GM04503 (cell line): ENCODE measurements around the gene STRN4.
"Not testable (repeated sequence)": the region's sequence is repeated elsewhere in the genome, so short reads cannot be mapped to it uniquely, and the experiment has no call there.

Experiments used
- DNase-seq: peaks from one replicate; pipeline ENCODE4 v3.0.0-alpha.2; 2012; ENCODE audit warnings: low read depth

STRN4 gene

GRCh38 chr19:46746281-46747057, at the start of gene STRN4:
STRN4 (minus strand) TSS chr19:46746450; CDS start chr19:46746430, 20 bp downstream.
- no peak for DNase-seq

- no peak for DNase-seq
Observed at GRCh38 chr19:46791944-46792343, 45.7 kb upstream of the STRN4 start.

GRCh38 chr19:46789371-46789770, 43.1 kb upstream of the STRN4 start:
- DNase-seq: no peak

GRCh38 chr19:46788968-46789338, 42.7 kb upstream of the STRN4 start:
- no peak for DNase-seq

- DNase-seq: peak; percentile 72
Observed at GRCh38 chr19:46788262-46788967, 42.2 kb upstream of the STRN4 start, which contains the start of gene SLC1A5. SLC1A5 (minus strand) TSS chr19:46788594; CDS start chr19:46787965, 629 bp downstream.

- DNase-seq: no peak
Observed at GRCh38 chr19:46787331-46788261, 41.3 kb upstream of the STRN4 start.

GRCh38 chr19:46787040-46787330, 40.7 kb upstream of the STRN4 start:
- DNase-seq: no peak

- DNase-seq: peak; percentile 78
Observed at GRCh38 chr19:46786236-46787039, 40.2 kb upstream of the STRN4 start.

GRCh38 chr19:46785980-46786235, 39.7 kb upstream of the STRN4 start:
- DNase-seq: no peak

- no peak for DNase-seq
Observed at GRCh38 chr19:46785054-46785979, 39.1 kb upstream of the STRN4 start.

- DNase-seq: peak; percentile 77
Observed at GRCh38 chr19:46784262-46785053, 38.2 kb upstream of the STRN4 start.

GRCh38 chr19:46783670-46784069, 37.4 kb upstream of the STRN4 start:
- DNase-seq: no peak

GRCh38 chr19:46782355-46783019, 36.2 kb upstream of the STRN4 start:
- no peak for DNase-seq

- DNase-seq: not testable (repeated sequence)
Observed at GRCh38 chr19:46777956-46778645, 31.9 kb upstream of the STRN4 start.

- DNase-seq: no peak
Observed at GRCh38 chr19:46776927-46777911, 31.0 kb upstream of the STRN4 start.

- DNase-seq: no peak
Observed at GRCh38 chr19:46775642-46776258, 29.5 kb upstream of the STRN4 start.

GRCh38 chr19:46773018-46773399, 26.8 kb upstream of the STRN4 start:
- no peak for DNase-seq
